ENCODE results near the gene LINC00632.

DNA sequence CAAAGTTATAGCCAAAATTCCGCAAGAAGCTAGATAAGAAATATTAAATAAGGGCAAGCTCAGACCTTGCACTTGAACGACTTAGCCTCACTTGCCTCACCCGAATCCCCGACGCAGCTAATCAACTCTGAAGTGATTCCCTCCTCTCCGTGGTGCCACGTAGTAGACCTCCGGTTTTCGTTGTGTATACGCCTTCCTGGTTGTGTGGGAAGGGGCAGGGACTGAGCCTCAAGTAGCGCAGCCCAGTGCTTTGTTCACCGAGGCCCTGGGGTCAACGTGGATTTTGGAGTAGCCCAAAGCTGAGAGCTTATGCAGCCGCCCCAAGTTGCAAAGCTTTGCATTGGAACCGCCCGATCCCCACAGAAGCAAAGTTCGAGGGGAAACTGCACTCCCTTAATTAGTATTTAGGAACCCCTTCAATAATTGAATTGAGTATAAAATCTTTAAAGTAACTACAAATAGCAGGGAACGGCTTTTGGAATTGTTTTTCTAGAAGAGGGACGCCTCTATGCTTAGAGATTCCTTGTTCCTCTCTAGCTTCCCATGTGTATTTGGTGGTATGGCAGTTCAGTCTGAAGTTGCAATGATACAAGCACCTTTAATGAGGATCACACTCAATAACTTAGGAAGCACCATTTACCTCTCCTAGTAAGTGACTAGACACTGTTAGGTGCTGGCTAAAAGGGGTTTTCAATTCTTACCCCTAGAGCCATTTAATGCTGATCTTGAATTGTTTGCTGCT, 55.7 kb downstream of the LINC00632 start:
- TF ChIP-seq POLR2A (IDR thresholded peaks at IDR 0.05) (no peak), CTCF (IDR thresholded peaks at IDR 0.05) (no peak)
